Heart left ventricle (tissue), 16 donors: ENCODE data around the gene LRBA. TPM values are rescaled to one million over a fixed set of nuclear protein-coding genes. Genes with fewer than 3 reads are reported as not detected.
A peak's percentile ranks its signal among the peaks of the same experiment; 100 is the strongest.

ENCODE experiments used
- ATAC-seq, 4 donors: fragments of 200-7000 bp; cut with Tn5 transposase; one replicate each; pipeline ENCODE4 v1.9.1; 2020 to 2022; ENCODE audit warnings: moderate library complexity in 4 of 4, mild to moderate bottlenecking in 3 of 4, moderate number of reproducible peaks in 1 of 4
- DNase-seq, 5 donors: peaks; one replicate each; pipeline ENCODE4 v3.0.0-alpha.2; 2020
- H3K27ac ChIP-seq, 12 donors: fragments of 200-600 bp; sonication (generic) in 4 of 12; one replicate each; pipeline versions ENCODE4 v1.5.0 to v1.8.0; 2016 to 2022; ENCODE audit warnings: mild to moderate bottlenecking in 2 of 12
- H3K27me3 ChIP-seq, 9 donors: fragments of 200-600 bp; sonication (generic) in 2 of 9; one replicate each; pipeline versions ENCODE4 v1.5.1 to v1.8.0; 2016 to 2022; ENCODE audit warnings: mild to moderate bottlenecking in 3 of 9
- H3K36me3 ChIP-seq, 9 donors: fragments of 200-600 bp; sonication (generic) in 2 of 9; one replicate each; pipeline versions ENCODE4 v1.5.0 to v1.8.0; 2018 to 2022; ENCODE audit warnings: mild to moderate bottlenecking in 2 of 9
- H3K4me1 ChIP-seq, 12 donors: fragments of 200-600 bp; sonication (generic) in 4 of 12; one replicate each; pipeline versions ENCODE4 v1.5.0 to v1.8.0; 2016 to 2022; ENCODE audit warnings: mild to moderate bottlenecking in 3 of 12
- H3K4me3 ChIP-seq, 12 donors: fragments of 200-600 bp; sonication (generic) in 4 of 12; one replicate each; pipeline versions ENCODE4 v1.5.0 to v1.8.0; 2017 to 2022; ENCODE audit warnings: mild to moderate bottlenecking in 9 of 12, moderate library complexity in 4 of 12
- H3K9me3 ChIP-seq, 12 donors: fragments of 200-600 bp; sonication (generic) in 4 of 12; one replicate each; pipeline versions ENCODE4 v1.5.0 to v1.8.0; 2016 to 2022; ENCODE audit warnings: mild to moderate bottlenecking in 1 of 12
- POLR2A ChIP-seq, 2 donors: fragments of 450-650 bp; IDR thresholded peaks; one replicate each; pipeline ENCODE4 v1.6.1; 2017; ENCODE audit warnings: antibody characterized with exemption in 2 of 2, mild to moderate bottlenecking in 2 of 2, moderate library complexity in 2 of 2
- WGBS, 4 donors: extraction: QIAGEN DNeasy Blood & Tissue Kit in 2 of 4; methylation state at CpG; one replicate each; pipeline versions ENCODE4 v1.1.5 to v1.1.7; 2013 to 2018; 5-methylcytosine and 5-hydroxymethylcytosine counted together
- intact Hi-C, 10 donors: fragments of 100-400 bp; cut with DNase I; formaldehyde crosslinking; loops; one replicate each; pipeline versions ENCODE4 v1.11.1 to v1.14.2; 2022
- polyA plus RNA-seq, 2 donors: library from polyadenylated mRNA; stranded (reverse); fragments of 200-250 nt; gene quantifications; one replicate each; pipeline ENCODE4 v1.2.3, GENCODE V29; 2013
- total RNA-seq, 9 donors: library from RNA; depleted of rRNA in 2 of 9; stranded (reverse); fragments of >200 nt in 2 of 9; fragmentation: NEBNext Ultra II Directional in 3 of 9; extraction: Animal tissue kit (Norgen Biotek cat#: 25700) in 3 of 9; gene quantifications; one replicate each; pipeline versions ENCODE4 v1.1.0 to v1.2.4, GENCODE V29; 2016 to 2023
- TF ChIP-seq, protein P1 (sequence below), 12 donors: fragments of 200-600 bp; sonication (generic) in 4 of 12; IDR thresholded peaks; one replicate each; pipeline versions ENCODE4 v1.5.0 to v1.8.0; 2018 to 2022; ENCODE audit warnings: antibody characterized with exemption in 12 of 12, mild to moderate bottlenecking in 5 of 12
- donor health status: ischemic (EF 13 %, LVEDD 7.1; RV severe dilation, severe dysfunction).
- donor health status: healthy with polysubstance abuse.
- donor health status: DM: no; HTN: yes; CAD: no.
- donor health status: DM: no; HTN: no; CAD: no.
- donor health status: ischemic (EF 25% LVEDD 6.9; RV normal size, moderate dysfunction).
- donor health status: ischemic (EF 25% LVEDD 5.7; RV mildly dilated, moderate dysfunction).
- donor health status: healthy.
- donor health status: DM: yes; HTN: yes; CAD: no.
- donor health status: ischemic (EF 35%, LVEDD 5.7; RV mildly dilated, moderate dysfunction).
- donor health status: nonischemic (EF 11% LVEDD 7.7; RV severe dilation, severe dysfunction).
- donor health status: DM: yes; HTN: yes; CAD: no.
- donor health status: PGD.
- donor health status: ischemic (EF 29% LVEDD 5.4; RV normal size, mild dysfunction).
- donor health status: nonischemic (EF 23%, LVEDD 6.1; RV moderate dilation, normal function).

Gene LRBA
- total and polyA plus RNA-seq, 11 donors = 6.5 to 35.1 (median 22.6) TPM

DNA sequence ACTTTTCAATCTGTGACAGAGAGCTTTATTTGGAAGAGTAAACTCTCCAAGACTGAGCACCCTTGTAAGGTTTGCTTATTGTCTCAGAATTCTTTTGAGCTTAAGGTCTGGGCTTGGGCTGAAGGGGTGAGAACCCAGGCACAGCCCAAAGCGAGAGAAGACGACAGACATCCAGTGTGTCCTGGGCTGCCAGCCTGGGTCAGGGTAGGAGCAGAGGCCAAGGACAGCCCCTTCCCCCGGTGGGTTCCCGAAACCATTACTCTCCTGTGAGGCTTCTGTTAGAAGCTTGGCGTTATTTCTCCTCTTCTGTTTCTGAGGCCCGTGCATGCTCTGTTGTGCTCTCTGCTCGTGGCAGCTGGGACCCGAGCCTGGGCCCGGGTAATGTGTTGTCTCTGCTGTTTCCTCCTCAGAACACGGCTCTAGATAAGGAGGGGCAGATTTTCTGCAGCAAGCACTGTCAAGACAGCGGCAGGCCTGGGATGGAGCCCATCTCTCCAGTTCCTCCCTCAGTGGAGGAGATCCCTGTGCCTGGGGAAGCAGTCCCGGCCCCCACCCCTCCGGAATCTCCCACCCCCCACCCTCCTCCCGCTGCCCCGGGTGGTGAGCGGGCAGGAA lies 759.4 kb downstream of the LRBA start:
- peak in 3 of 4 donors; percentile 16 to 63 (median 32) for ATAC-seq
- no peaks in the 10 kb centered on the region for H3K27me3 ChIP-seq

DNA sequence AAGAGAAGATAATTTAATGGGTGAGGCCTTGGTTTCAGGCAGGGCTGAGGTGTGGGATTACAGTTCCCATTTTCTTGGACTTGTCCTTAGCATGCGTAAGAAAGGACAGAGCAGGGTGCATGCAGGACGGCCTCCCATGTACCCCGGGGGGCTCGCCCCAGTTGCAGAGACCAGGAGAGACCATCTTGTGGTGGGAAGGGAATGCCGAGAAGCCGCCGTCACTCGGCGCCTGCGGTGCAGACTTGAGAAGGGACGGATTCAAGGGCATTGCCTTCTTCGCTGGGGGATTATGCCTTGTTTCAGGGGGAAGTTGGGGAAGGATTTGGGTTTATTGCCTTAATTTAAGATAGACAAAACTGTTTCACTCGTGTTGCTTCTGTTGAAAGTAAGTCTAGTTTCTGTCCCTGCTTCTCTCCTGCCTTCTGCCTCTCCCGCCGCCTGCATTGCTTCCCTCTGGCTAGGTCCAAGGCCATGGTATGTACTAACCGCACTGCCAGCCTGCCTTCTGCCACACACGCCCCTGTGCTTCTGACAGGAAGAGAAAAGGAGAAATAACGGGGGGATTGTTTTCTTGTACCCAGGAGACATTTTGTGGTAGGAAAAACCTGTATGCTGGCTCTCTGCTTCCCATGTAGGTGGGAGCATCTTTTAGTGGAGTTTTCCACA lies 761.0 kb downstream of the LRBA start:
- 93 to 97% (median 94%) methylated on average over 18 of the region's 18 CpGs for WGBS, 4 donors
- Histone ChIP-seq H3K27ac (no peak overlapping the region), H3K4me1 (peaks cover 0 to 6% (median 0%) of the 10 kb centered on the region in 12 donors), H3K4me3 (no peak overlapping the region), H3K27me3 (no peaks in the 10 kb centered on the region), H3K9me3 (no peaks in the 10 kb centered on the region), H3K36me3 (peaks cover 0 to 46% (median 19%) of the 10 kb centered on the region in 9 donors)
- no peak for DNase-seq
- TF ChIP-seq, protein P1, sequence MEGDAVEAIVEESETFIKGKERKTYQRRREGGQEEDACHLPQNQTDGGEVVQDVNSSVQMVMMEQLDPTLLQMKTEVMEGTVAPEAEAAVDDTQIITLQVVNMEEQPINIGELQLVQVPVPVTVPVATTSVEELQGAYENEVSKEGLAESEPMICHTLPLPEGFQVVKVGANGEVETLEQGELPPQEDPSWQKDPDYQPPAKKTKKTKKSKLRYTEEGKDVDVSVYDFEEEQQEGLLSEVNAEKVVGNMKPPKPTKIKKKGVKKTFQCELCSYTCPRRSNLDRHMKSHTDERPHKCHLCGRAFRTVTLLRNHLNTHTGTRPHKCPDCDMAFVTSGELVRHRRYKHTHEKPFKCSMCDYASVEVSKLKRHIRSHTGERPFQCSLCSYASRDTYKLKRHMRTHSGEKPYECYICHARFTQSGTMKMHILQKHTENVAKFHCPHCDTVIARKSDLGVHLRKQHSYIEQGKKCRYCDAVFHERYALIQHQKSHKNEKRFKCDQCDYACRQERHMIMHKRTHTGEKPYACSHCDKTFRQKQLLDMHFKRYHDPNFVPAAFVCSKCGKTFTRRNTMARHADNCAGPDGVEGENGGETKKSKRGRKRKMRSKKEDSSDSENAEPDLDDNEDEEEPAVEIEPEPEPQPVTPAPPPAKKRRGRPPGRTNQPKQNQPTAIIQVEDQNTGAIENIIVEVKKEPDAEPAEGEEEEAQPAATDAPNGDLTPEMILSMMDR (IDR thresholded peaks at IDR 0.05) = no peak
- TF ChIP-seq POLR2A (IDR thresholded peaks at IDR 0.05) = no peak
- intact Hi-C loops = no loop called here
- no peak for ATAC-seq

More for the DNA sequence above, 759.4 kb downstream of the LRBA start:
- H3K36me3 ChIP-seq = peaks cover 0 to 34% (median 15%) of the 10 kb centered on the region in 9 donors
- H3K4me1 ChIP-seq = peaks cover 0 to 16% (median 0%) of the 10 kb centered on the region in 12 donors
- no peaks in the 10 kb centered on the region for H3K9me3 ChIP-seq
- intact Hi-C loops = no loop called here
- no peak for DNase-seq
- TF ChIP-seq, protein P1 (IDR thresholded peaks at IDR 0.05) = no peak
- no peak for TF ChIP-seq POLR2A (IDR thresholded peaks at IDR 0.05)
- peak overlapping the region in 7 of 12 donors; percentile 27 to 61 (median 45) for H3K27ac ChIP-seq
- H3K4me3 ChIP-seq = peak overlapping the region in 2 of 12 donors; percentile 16 to 24
- 68 to 78% (median 76%) methylated on average over 13 to 16 of the region's 16 CpGs for WGBS, 4 donors

DNA sequence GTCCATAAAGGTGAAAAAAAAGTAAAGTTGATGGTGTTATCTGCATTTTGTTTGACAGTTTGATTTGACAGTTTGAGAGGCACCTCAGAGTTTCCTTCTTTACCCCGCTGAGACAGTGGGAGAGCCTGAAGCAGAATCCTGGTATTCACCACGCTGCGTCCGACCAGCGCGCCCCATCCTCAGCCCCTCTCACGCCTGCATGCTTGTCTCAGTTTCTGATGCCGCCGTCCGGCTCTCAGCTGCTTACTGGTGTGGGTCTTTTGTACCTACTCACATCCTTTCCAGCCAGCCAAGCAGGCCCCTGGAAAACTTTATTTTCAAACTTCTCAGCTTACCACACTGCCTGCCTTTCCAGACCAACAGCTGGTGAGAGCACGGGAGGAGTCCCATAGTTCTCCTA lies 761.7 kb downstream of the LRBA start:
- Histone ChIP-seq H3K36me3 (peaks cover 0 to 53% (median 26%) of the 10 kb centered on the region in 9 donors), H3K27ac (no peak overlapping the region), H3K4me3 (no peak overlapping the region), H3K27me3 (no peaks in the 10 kb centered on the region), H3K9me3 (no peaks in the 10 kb centered on the region), H3K4me1 (peaks cover 0 to 6% (median 0%) of the 10 kb centered on the region in 12 donors)
- intact Hi-C loops = no loop called here
- ATAC-seq (no peak), DNase-seq (no peak)
- WGBS, 4 donors = 96 to 97% (median 96%) methylated on average over 11 of the region's 11 CpGs
- TF ChIP-seq, protein P1 (IDR thresholded peaks at IDR 0.05) = no peak
- no peak for TF ChIP-seq POLR2A (IDR thresholded peaks at IDR 0.05)

DNA sequence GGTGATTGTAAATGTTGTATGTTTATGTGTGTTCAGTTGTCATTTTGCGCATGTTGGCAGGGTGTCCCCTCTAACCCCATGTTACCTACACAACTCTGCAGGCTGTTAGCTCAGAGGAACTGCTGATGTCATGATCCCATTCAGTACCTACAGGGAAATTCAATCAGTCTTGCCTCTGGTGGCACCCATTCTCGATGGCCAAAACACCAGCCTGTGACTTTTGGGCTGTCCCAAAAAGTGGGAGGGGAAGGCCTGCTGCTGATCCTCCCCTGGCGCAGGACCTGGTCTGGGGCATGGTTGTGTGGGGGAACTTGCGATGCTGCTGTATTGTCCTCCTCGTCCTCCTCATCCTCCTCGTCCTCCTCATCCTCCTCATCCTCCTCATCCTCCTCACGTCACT lies 762.3 kb downstream of the LRBA start:
- no peaks in the 10 kb centered on the region for H3K9me3 ChIP-seq
- ATAC-seq = no peak
- peaks cover 0 to 6% (median 0%) of the 10 kb centered on the region in 12 donors for H3K4me1 ChIP-seq
- H3K27ac ChIP-seq = peak overlapping the region in 1 of 12 donors; percentile 6
- no peaks in the 10 kb centered on the region for H3K27me3 ChIP-seq
- WGBS, 4 donors = 90 to 97% (median 96%) methylated on average over 7 of the region's 7 CpGs
- no peak for DNase-seq
- peaks cover 0 to 60% (median 33%) of the 10 kb centered on the region in 9 donors for H3K36me3 ChIP-seq
- no peak overlapping the region for H3K4me3 ChIP-seq
- TF ChIP-seq POLR2A (IDR thresholded peaks at IDR 0.05) = no peak
- TF ChIP-seq, protein P1 (IDR thresholded peaks at IDR 0.05) = no peak
- intact Hi-C loops = no loop called here
